Activated effector memory CD4-positive, alpha-beta T cell treated with anti-CD3 and anti-CD28 coated beads, Interleukin-2, amount 50 U/mL, for 16 hours (primary cell): ENCODE results near the gene AOAH.
A peak's percentile ranks its signal among the peaks of the same experiment; 100 is the strongest.
"Not testable (repeated sequence)": the region's sequence is repeated elsewhere in the genome, so short reads cannot be mapped to it uniquely, and the experiment has no call there.

ENCODE experiments used
- DNase-seq: peaks from one replicate; pipeline ENCODE4 v3.0.0-alpha.2; 2020

AOAH gene

DNA sequence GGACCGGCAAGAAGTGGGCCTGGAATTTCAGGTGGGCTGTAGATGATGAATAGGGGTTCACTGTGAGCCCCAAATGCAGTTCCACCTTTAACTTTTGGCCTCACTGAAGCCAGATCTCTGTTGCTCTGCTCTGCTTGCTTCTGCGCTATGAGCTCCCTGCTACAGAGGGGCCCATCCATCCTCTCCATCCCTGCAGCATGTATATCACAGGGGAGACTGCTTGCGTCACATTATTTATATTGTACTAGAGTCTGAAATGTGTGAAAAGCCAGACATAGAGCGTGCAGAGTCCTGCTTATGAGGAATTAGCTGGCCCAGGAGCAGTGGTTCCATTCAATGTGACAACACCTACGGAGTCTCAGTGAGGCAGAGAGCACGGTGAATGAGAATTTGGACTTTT, 69.9 kb downstream of the AOAH start:
- DNase-seq: no peak

GRCh38 chr7:36653663-36654355, 70.5 kb downstream of the AOAH start:
- no peak for DNase-seq

DNA sequence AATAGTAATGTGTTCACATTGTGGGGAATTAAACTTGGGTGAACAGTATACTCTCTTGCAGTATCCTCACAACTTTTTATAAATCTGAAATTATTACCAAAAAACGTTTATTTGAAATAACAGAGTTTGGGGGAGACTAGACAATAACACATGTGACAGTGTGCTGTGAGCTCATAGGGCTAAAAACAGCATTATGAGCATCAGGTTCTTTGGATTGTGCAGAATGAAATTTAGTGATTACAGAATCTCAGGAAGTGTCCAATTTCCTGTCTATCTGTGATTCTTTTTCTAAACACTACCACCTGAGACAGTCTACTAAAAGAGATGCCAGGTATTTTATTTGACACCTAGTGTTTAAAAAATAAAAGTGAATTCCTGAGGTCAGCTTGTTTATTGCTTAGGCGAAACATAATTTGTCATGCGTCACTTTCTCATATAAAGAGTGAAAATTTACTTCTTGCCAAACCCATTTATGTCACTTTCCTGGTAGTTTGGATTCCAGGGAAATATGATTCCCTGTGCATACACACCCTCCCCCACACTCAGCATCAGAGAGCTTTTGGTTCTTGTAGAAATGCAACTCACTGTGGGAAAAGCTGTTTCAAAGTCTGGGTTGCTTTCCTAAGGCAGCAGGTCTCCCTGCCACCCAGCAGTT, 71.2 kb downstream of the AOAH start:
- no peak for DNase-seq

- no peak for DNase-seq
Measured at GRCh38 chr7:36652431-36652830, 71.9 kb downstream of the AOAH start.

DNA sequence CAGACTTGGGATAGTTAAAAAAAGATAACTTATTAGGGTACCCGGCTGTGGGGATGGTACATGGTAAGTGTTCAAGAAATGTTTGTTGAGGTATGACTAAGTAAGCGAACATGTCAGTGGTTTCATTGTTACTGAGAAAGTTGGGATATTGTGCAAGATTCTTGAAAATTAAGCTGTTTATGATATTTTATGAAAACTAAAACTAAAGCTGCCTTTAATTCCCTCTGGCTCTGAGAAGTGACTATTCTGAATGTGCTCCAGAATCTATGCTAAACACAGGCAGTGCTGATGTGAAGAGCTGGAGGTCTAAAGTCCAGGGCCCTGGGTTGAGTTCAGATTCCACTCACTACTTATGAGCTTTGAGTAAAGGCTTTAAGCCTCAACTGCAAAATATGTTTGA, 72.9 kb downstream of the AOAH start:
- no peak for DNase-seq

GRCh38 chr7:36650766-36651312, 73.5 kb downstream of the AOAH start:
- no peak for DNase-seq

DNA sequence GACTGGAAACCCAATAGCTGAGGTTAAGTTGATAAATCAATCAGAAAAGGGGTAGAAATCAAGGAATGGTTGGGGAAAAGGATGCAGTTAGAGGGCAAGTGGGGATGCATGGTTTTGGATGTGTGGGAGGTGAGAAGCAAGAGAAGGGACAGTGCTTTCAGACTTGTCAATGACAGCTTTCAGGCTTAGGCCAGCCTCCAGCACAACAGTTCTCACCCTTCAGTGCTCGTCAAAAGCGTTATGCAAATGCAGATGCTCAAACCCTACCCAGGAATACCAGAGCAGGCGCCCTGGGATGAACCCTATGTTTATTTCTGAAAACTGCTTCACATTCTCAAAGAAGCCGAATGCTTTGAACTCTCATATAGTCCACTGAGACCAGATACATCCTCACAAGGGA, 74.0 kb downstream of the AOAH start:
- DNase-seq: no peak

DNA sequence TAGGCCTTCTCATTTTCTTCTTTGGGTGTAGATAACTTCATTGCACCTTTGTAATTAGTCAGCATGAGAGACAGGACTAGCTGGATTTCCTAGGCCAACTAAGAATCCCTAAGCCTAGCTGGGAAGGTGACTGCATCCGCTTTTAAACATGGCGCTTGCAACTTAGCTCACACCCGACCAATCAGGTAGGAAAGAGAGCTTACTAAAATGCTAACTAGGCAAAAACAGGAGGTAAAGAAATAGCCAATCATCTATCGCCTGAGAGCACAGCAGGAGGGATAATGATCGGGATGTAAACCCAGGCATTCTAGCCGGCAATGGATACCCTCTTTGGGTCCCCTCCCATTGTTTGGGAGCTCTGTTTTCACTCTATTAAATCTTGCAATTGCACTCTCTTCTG, 75.0 kb downstream of the AOAH start:
- not testable (repeated sequence) for DNase-seq

DNA sequence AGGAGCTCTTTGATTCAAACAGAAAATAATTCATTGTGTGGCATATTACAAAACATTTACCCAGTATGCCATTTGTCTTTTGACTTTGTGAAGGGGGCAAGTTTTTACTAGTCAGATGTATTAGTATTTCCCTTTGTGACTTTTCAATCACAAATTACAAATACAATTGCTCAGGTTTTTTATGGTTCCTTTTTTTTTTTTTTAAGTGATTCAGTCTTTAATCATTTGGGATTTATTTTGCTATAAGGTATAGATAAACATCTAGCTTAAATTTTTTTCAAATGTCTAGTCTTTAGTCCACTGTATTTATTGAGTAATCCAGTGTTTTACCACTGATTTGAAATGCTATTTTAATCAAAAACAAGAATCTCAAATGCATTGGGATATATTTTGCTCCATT, 75.9 kb downstream of the AOAH start:
- no peak for DNase-seq

DNA sequence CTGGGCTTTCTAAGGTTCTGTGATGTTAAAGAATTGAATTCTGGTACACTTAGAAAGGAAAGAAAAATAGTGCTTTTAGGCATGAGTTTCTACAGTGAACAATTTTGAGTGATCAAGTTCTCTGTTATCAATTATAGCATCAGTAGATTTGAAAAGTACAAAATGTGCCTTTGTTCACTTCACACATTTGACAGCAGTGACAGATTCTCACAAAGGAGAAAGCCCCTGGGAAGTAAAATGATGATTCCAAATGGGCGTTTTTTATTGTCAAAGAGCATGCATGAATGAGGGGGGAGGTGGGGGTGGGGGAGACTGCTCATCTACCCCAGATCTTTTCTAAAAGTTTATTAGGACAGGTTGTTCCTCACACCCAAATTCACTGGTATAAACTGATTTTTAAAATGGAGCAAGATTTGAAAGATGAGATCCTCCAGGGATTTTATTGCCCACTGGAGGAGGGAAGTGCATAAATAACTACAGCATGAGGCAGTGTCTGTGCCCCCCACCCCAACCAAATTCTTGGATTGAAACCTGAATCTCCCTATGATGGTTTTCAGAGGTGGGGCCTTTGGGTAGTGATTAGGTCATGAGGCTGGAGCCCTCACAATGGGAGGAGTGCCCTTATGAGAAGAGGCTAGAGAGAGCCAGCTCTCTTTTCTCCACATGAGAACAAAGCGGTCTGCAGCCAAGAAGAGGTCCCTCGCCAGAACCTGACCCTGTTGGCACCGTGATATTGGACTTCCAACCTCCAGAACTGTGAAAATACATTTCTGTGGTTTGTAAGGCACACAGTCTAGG, 79.5 kb downstream of the AOAH start:
- DNase-seq: no peak

GRCh38 chr7:36642414-36642813, 81.9 kb downstream of the AOAH start:
- DNase-seq: no peak

- DNase-seq: no peak
Measured at GRCh38 chr7:36642010-36642409, 82.3 kb downstream of the AOAH start.

- no peak for DNase-seq
Measured at GRCh38 chr7:36640682-36641081, 83.6 kb downstream of the AOAH start.

- peak; percentile 66 for DNase-seq
Measured at GRCh38 chr7:36639826-36640225, 84.5 kb downstream of the AOAH start.

DNA sequence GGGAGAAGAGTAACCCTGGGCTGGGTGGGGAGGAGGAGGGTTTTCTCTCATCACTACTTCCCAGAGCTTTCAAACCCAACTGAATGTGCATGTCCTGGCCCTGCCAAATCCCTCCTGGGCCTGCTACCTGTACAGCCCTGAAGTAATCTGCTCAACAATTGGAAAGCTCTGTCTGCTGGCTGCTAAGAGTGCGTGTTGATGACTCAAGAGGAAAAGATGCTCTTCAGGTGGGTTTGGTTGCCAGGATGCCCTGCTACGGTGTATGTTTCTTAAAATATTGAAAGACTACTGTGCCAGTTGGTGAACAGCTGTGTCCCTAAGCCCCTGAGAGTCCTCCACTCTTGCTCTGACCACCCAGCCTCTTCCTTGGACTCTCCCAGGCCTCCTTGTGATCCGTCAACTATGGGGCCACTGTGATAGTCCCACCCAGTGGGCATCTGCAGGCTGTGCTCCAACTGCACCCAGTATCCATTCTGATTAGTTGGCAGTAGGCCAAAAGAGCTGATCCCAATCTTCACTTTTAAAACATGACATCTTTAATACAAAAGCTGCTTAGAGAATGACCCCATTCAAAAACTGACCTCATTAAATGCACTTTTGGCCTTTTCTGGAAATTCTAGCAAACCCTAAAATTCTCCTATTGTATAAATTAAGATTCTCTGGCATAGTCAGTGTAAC, 85.6 kb downstream of the AOAH start:
- no peak for DNase-seq

DNA sequence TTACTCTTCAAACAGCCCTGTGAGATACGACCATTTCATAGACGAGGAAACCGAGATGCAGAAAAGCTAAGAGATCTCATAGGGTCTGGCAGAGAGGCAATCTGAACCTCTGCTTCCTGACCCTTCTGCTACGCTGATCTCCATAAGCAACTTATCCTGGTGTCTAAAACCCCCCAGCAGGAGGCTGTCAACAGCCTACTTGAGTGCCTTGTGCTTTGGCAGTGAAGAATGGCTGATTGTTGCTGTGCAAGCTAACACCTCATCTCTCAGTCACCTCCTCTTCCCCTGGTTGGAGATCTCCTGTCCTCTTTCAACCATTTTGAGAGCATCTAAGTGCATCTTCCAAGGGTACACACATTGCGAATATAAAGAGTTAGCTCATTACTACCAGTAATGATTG, 86.2 kb downstream of the AOAH start:
- DNase-seq: no peak

- DNase-seq: no peak
Measured at GRCh38 chr7:36637417-36637816, 86.9 kb downstream of the AOAH start.

GRCh38 chr7:36636126-36636525, 88.2 kb downstream of the AOAH start:
- no peak for DNase-seq

DNA sequence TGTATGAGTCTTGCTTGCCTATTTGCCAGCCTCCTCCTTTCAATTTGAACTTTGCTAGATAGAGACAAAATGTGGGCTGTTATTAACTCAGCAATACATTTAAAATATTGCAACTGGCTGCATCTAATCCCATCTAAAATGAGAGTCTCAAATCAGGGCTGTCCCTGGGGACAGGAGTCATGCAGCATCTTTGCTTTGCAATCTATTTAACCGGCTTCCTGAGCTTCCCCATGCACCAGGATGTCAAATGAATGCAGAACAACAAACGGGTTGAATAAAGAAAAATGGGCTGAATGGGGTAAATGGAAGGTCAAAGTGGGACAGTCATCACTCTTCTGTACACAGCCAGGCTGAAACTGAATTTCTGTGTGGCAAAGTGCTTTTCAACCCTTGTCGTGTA, 89.2 kb downstream of the AOAH start:
- no peak for DNase-seq

DNA sequence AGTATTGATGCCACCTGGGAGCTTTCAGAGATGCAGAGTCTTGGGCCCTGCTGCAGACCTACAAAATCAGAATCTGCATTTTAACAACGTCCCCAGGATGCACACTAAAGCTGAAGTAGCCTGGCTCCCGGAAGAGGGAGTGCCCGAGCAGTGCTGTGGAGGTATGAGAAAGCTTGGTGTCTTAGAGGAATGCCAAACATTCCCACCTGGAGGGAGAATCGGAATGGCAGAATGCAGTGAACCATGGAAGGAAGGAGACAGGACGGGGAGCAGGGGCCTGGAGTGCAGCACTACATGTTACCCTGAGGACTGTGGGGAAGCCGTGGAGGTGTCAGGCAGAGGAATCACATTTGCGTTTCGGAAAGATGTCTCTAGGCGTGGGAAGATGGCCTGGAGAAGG, 90.9 kb downstream of the AOAH start:
- no peak for DNase-seq

GRCh38 chr7:36630112-36630650, 94.1 kb downstream of the AOAH start:
- DNase-seq: no peak

DNA sequence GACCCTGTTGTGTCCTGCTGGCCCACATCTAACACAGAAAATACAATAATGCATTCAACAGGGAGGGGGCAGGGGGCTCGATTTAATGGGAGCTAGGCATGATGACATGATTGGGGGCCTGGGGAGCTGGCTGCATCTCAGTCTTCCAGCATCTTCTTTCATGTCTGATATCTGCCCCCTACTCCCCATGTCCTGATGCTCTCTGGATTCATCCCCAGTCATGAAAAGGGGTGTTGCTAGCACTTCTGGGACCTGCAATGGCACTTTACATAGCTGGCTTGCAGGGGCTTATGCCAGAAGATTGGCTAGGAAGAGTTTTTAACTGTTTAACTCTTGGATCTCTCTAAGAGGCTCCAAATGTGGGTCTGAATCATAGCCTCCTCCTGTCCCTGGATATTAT, 94.9 kb downstream of the AOAH start:
- no peak for DNase-seq

DNA sequence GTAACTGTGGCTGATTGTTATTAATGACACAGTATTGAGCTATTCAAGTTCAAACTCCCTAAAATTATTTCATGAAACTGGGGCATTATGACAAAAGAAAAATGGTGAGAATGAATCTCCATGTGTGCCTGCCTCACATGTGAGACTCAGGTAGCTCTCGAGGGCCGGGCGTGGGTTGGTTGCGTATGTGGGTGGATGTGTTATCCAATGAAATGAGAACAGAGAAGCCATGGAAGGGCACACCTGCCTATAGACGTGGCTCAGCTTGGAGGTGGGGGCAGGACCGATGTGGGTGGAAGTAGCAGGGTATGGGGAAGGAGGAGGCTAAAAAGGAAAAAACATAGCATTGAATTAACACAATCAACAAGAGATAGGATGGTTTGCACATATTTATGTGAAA, 96.5 kb downstream of the AOAH start:
- DNase-seq: no peak
